ENCODE results near the gene GPR87.

Gene GPR87

DNA sequence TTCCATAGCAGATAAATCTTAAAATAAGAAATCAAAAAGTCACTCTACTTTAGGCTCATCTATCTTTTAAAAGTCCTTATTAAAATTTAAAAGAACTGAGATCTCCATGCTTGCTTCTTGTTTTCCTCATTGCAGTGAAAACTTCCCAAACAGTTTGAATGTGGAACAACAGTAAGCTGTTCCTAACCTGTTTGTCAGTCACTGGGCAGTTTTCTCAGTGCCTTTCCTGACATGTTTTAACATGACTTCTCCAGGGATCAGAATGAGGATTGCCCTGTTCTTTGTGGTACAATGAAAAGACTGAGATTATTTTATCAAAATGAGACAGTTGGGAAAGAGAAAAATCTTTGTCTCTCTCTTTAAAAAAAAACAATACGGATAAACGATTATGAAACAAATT is 774 bp downstream of the GPR87 start:
- DNase-seq (ENCODE audit: low read depth), result no peak

- no peak for DNase-seq (ENCODE audit: low read depth)
Measured at GRCh38 chr3:151315136-151315535, 1.5 kb downstream of the GPR87 start.

GRCh38 chr3:151314593-151314992 is 2.0 kb downstream of the GPR87 start:
- no peak for DNase-seq (ENCODE audit: low read depth)

DNA sequence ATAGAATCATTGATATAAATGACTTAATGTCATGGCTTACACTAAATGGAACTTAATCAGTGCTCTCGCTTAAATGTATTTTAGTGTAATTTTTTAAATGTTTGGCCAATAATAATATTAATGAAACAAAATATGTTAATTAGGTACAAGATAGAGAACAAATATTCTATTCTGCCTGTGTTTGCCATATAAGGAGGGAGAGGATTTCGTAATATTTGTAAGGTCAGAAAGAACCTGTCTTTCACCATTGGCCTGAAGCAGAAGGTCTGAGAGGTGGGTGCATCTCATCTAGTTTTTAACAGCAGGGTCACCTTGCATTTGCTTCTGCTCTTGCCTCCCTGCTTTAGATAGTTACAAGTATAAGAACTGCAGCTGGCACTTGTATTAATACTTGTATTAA is 2.5 kb downstream of the GPR87 start:
- no peak for DNase-seq (ENCODE audit: low read depth)

- DNase-seq (ENCODE audit: low read depth), result no peak
Measured at GRCh38 chr3:151312972-151313371, 3.6 kb downstream of the GPR87 start.

GRCh38 chr3:151309566-151309965 is 7.1 kb downstream of the GPR87 start:
- no peak for DNase-seq (ENCODE audit: low read depth)

- no peak for DNase-seq (ENCODE audit: low read depth)
Measured at GRCh38 chr3:151307583-151308488, 8.8 kb downstream of the GPR87 start.

GRCh38 chr3:151307131-151307530 is 9.5 kb downstream of the GPR87 start:
- no peak for DNase-seq (ENCODE audit: low read depth)

- no peak for DNase-seq (ENCODE audit: low read depth)
Measured at GRCh38 chr3:151306168-151306810, 10.3 kb downstream of the GPR87 start.

DNA sequence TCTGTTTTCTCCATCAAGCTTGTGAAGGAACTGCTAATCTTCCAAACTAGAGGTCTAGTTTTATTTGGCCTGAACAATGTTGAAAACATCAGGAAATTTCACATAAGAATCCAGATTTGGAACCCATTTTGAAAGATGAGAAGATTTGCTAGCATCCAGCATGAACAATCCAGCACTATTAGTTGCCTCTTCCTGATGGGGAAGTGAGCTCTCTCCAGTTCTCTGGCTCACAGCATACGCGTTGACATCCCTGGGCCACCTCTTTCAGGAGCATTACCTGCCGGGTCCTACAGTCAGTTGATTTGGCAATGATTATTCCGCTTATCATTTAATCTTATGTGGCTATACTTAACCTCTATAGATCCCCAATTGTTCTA is 10.9 kb downstream of the GPR87 start:
- DNase-seq (ENCODE audit: low read depth), result no peak

DNA sequence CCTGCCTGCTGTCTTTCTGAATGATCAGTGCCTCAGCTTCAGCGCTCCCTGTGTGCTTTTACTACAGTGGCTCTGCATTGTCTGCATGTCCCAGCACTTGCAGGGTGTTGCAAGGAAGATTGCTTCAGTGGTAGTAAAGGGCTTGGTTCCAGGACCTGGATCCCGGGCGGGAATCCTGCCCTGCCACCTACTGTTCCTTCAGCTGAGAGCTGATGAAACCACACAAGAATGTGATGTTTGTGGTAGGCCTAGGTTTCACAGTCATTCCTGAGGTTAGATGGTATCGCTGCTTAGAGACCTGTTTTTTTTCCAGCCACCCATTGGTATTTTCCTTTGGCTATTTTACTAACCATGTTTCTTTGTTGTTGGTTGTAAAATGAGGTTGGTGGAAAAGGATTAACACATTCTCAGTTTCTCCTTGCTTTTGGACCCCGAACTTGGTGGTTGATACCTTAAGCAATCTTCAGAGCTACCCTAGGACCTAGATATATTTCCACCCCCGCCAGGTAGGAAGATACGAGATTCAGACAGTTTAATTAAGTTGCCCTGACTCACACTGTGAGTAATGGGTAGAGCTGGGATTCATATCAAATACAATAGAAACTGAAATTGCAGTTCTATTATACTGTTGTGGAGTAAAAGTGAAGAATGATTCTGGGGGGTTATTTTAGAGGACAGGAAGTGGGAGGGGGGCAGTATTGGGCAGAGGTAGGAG is 11.4 kb downstream of the GPR87 start:
- no peak for DNase-seq (ENCODE audit: low read depth)

- DNase-seq (ENCODE audit: low read depth), result no peak
Measured at GRCh38 chr3:151303751-151304150, 12.9 kb downstream of the GPR87 start.

DNA sequence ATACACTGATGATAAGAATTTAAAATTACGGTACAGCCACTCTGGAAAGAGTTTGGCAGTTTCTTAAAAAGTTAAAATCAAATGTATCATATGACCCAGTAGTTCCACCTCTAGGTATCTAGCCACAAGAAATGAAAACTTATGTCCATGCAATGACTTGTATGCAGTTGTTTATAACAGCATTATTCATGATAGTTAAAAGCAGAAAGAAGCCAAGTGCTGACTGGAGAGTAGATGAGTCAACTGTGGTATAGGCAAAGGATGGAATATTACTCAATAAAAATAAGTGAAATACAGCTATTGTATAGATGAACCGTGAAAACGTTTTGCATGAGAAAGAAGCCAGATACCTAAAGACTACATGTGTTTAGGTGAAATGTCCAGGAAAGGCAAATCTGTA is 14.8 kb downstream of the GPR87 start:
- DNase-seq (ENCODE audit: low read depth), result no peak

DNA sequence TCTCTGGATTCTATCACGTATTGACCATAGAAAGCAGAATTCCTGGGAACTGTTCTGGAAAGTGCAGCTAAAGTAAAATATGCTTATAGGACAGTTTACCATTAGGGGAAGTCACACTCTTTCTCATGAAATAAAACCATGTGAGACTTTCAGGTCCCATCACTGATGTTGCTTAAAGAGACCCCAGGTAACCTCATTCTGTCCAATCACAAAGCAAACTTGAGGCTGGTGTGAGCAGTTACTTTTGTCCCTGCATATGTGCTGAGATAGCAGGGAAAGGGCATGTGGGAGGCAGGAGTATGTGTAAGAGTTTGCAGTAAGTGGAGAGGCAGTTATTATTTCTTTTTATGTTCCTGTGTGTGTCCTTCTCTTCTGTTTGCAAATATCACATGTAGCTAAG is 16.1 kb downstream of the GPR87 start:
- DNase-seq (ENCODE audit: low read depth), result no peak

- DNase-seq (ENCODE audit: low read depth), result no peak
Measured at GRCh38 chr3:151299006-151299405, 17.6 kb downstream of the GPR87 start.

DNA sequence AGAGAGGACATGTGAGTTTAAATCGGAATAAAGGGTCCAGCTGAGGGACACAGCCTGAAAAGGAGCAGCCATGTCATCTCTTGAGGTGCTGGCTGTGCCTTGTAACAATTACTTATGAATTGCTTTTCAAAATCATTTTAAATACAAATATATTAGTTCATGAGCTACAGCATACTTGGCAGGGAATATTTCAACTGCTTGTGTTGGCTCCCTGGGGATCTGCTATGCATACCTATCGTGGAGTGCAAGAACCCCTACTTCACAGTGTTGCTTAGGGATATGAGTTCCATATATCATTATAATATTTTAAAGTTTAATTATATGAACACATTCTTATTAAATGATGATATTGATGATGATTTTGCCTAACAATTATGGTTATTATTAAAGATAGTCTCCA is 19.2 kb downstream of the GPR87 start:
- DNase-seq (ENCODE audit: low read depth), result no peak

- DNase-seq (ENCODE audit: low read depth), result no peak
Measured at GRCh38 chr3:151296226-151296625, 20.4 kb downstream of the GPR87 start.

DNA sequence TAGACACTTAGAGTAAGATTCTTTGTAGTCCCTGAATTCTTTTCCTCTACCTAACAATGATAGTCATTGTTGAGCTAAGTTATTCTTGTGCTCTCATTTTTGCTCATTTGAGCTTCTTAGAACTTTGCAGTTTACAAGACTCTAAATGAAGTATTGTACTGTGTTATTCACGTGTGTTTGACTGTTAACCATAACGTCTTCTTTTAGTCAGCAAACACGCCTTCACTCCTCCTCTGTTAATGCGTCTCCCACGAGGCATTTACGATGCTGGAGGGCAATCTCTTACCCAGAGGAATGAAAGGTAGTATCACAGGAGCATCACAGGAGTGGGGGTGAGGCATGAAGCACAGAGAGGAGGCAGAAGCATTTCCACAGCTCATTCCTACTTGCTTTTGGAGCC is 23.5 kb downstream of the GPR87 start:
- no peak for DNase-seq (ENCODE audit: low read depth)

DNA sequence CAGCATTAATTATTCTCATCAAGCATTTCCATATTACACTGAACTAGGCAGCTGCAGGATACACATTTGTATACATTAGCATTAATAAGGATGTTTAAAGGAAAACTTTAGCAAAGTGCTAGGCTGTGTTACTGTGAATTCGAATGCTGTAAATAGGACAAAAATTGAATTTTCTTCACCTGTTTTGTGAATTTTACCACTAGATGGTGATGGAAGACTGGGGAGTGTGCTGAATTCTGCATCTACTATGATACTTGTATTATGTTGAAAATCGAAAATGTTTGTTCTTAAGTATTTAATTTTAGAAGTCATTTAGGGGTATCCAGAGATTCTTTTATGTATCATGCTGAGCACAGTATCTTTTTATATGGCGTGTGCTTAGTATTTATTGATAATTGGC is 25.9 kb downstream of the GPR87 start:
- DNase-seq (ENCODE audit: low read depth), result no peak

DNA sequence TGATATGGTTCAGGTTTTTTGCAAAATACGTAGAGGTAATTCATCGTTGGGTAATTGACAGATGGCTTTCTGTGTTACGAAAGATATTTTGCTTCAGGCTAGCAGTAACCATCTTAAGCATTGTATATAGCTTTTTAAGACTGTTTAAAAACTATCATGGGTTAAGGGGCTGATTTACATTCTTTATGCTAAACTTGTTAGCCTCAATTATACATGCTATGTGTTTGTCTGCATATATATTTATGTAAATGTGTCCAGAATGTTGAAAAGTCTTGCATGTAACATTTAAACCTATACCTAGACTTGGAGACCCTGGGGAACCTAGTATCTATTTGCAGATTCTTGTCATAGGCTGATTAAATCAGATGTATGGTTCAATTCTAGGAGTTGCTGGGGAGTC is 27.2 kb downstream of the GPR87 start:
- no peak for DNase-seq (ENCODE audit: low read depth)

DNA sequence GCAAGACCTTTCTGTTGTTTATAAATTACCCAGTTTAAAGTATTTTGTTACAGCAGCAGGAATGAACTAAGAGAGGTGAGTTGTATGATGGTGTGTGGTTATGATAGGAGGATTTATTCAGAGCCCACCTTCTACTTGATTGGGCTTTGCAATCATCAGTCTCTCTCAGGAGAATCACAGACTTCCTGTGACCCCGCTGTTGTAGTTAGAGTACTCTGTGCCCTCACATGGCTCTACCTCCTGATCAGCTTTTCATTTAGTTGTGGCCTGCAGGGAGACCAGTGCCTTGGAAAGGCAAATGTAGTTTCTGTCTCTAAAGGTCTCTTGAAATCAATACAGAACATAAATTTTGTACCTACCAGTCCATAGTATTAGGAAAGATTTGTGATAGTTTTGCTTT is 30.7 kb downstream of the GPR87 start:
- no peak for DNase-seq (ENCODE audit: low read depth)

DNA sequence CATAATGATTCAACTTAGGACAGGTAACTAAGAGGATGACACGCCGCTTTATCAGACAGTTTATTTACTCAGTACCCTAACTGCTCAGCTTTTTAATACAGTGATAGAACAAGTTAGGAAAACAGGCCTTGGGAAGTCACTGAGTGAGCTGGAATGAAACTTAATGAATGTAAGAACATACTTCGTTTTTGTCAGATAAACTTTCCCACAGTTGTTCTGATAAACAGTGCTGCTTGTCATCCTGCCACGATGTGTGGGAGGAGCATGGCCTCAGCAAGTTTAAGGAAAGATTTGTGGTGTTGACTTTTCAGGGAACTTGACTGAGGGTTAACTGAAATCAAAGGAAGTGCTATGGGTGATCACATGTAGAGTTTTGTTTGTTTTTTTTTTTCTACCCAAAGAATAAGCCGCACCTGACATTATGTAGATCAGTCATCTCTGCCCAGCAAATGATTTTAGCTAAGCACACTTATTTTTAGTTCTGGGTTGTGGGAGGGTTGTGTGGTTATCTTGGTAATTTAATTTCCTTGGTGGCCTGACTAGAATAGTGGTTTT is 32.6 kb downstream of the GPR87 start:
- DNase-seq (ENCODE audit: low read depth), result no peak

DNA sequence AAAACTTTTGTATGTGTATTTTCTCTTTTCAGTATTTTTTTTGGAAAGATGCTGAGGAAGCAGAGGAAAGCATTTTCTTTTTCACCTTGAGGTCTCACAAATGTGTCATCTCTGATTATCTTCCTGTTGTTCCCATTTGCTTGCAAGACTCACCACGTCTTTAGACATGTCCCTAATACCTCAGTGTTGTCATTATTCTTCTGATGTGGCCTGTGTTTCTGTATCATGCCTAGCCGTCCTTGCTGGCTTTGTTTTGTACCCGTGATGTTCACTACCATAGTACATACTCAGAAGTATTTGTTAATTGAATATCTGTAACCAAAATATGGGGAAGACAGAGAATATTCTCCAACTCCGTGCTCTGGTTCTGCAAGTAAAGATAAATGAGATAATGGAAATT is 33.2 kb downstream of the GPR87 start:
- no peak for DNase-seq (ENCODE audit: low read depth)

Measured in T-helper 22 cell (primary cell).